T-cell (primary cell): ENCODE measurements around the gene ERN1. TPM values are rescaled to one million over a fixed set of nuclear protein-coding genes. Genes with fewer than 3 reads are reported as not detected.
"Not testable (repeated sequence)": the region's sequence is repeated elsewhere in the genome, so short reads cannot be mapped to it uniquely, and the experiment has no call there.

Source experiments
- ATAC-seq, 4 experiments: fragments of 200-7000 bp in 3 of 4; fragments of 150-1000 bp in 1 of 4; cut with Tn5 transposase; replicated peaks in 1 of 4; 1 replicate in 3 of 4; 2 replicates in 1 of 4; pipeline ENCODE4 v1.10.0; 2021; ENCODE audit warnings: moderate library complexity in 3 of 4, mild to moderate bottlenecking in 2 of 4, moderate number of reproducible peaks in 1 of 4
- CTCF ChIA-PET, 2 donors: fragments of 300-600 bp; sonication (Branson Sonifier 250); formaldehyde crosslinking; loops; one replicate each; lab custom pipeline; 2022; ENCODE audit warnings: antibody characterized with exemption in 2 of 2; lab: Charles Lee
- POLR2A ChIA-PET, 2 donors: fragments of 300-600 bp; sonication (Branson Sonifier 250); formaldehyde crosslinking; loops; one replicate each; lab custom pipeline; 2022; ENCODE audit warnings: antibody characterized with exemption in 2 of 2; lab: Charles Lee
- DNase-seq, 35 experiments: peaks; one replicate each; pipeline versions ENCODE4 v3.0.0 to v3.0.0-alpha.2; 2013 to 2023
- H3K27ac ChIP-seq: one replicate; pipeline ENCODE4 v1.5.1; 2013; ENCODE audit warnings: low read length
- H3K27me3 ChIP-seq, 2 experiments: replicated peaks in 1 of 2; 1 replicate in 1 of 2; 2 replicates in 1 of 2; pipeline versions ENCODE4 v1.6.1 to v1.7.0; 2013; ENCODE audit warnings: low read length in 1 of 2, mixed read lengths in 1 of 2; ENCODE audit not compliant: control insufficient read depth in 2 of 2, insufficient read depth in 2 of 2; ENCODE audit errors: extremely low read depth in 1 of 2
- H3K36me3 ChIP-seq, 2 donors: 1 replicate in 1 of 2; 2 replicates in 1 of 2; pipeline versions ENCODE4 v1.6.1 to v1.7.0; 2013; ENCODE audit warnings: low read length in 1 of 2; ENCODE audit not compliant: control insufficient read depth in 2 of 2, insufficient read depth in 1 of 2; ENCODE audit errors: extremely low read depth in 1 of 2
- H3K4me1 ChIP-seq, 2 experiments: 1 replicate in 1 of 2; 2 replicates in 1 of 2; pipeline versions ENCODE4 v1.6.1 to v1.7.0; 2013; ENCODE audit warnings: low read length in 2 of 2, mixed read lengths in 1 of 2; ENCODE audit not compliant: insufficient read depth in 2 of 2, control insufficient read depth in 1 of 2; ENCODE audit errors: extremely low read depth in 1 of 2
- H3K4me3 ChIP-seq, 2 donors: 1 replicate in 1 of 2; 2 replicates in 1 of 2; pipeline versions ENCODE4 v1.5.1 to v1.7.0; 2013; ENCODE audit warnings: mild to moderate bottlenecking in 2 of 2, low read length in 1 of 2, moderate library complexity in 1 of 2; ENCODE audit not compliant: control insufficient read depth in 1 of 2; ENCODE audit errors: extremely low read depth in 1 of 2
- H3K9me3 ChIP-seq: 2 replicates; pipeline ENCODE4 v1.7.0; 2013
- H3K27ac Mint-ChIP-seq, 2 donors: one replicate each; pipeline ENCODE4 v1.8.0; 2020 to 2021; ENCODE audit warnings: mild to moderate bottlenecking in 2 of 2, mixed read lengths in 2 of 2
- H3K27me3 Mint-ChIP-seq, 2 donors: one replicate each; pipeline ENCODE4 v1.8.0; 2021 to 2022; ENCODE audit warnings: mixed read lengths in 2 of 2
- H3K36me3 Mint-ChIP-seq: one replicate; pipeline ENCODE4 v1.8.0; 2021; ENCODE audit warnings: mixed read lengths
- H3K4me1 Mint-ChIP-seq, 3 donors: one replicate each; pipeline ENCODE4 v1.8.0; 2020 to 2022; ENCODE audit warnings: mixed read lengths in 3 of 3, mild to moderate bottlenecking in 1 of 3
- H3K4me3 Mint-ChIP-seq, 3 donors: one replicate each; pipeline ENCODE4 v1.8.0; 2020 to 2022; ENCODE audit warnings: mild to moderate bottlenecking in 3 of 3, mixed read lengths in 3 of 3, moderate library complexity in 3 of 3
- H3K9me3 Mint-ChIP-seq, 3 donors: one replicate each; pipeline ENCODE4 v1.8.0; 2020 to 2022; ENCODE audit warnings: mixed read lengths in 3 of 3
- WGBS: methylation state at CpG from one replicate; pipeline ENCODE4 v1.1.5; 2013; ENCODE audit warnings: missing lambda C conversion rate; ENCODE audit not compliant: insufficient coverage; 5-methylcytosine and 5-hydroxymethylcytosine counted together
- total RNA-seq, 35 experiments: library from RNA in 6 of 35; stranded (reverse) in 6 of 35; fragments of 120-200 nt in 1 of 35; gene quantifications; one replicate each; pipeline versions ENCODE4 v1.2.1 to v1.2.4 and lab custom pipeline; 2013 to 2026

The ERN1 gene
- total RNA-seq, 5 donors from 2014 or later (not counting 1 experiment from before 2014, with no cell fraction given), result 71.2 to 146 (median 112) TPM

GRCh38 chr17:64174686-64175456, 44.9 kb upstream of the ERN1 start:
- Mint-ChIP-seq H3K4me3 (no peak overlapping the region), H3K4me1 (no peaks in the 10 kb centered on the region), H3K27me3 (no peaks in the 10 kb centered on the region), H3K9me3 (no peaks in the 10 kb centered on the region), H3K27ac (no peak overlapping the region), H3K36me3 (peaks cover 52% of the 10 kb centered on the region)
- H3K27ac ChIP-seq, result no peak overlapping the region
- ChIA-PET CTCF (no interaction called here), POLR2A (no interaction called here)
- DNase-seq (peak in 1 of 35 experiments; percentile 6), ATAC-seq (no peak)
- H3K4me1 ChIP-seq, result no peaks in the 10 kb centered on the region
- H3K36me3 ChIP-seq, result peaks cover 12 to 26% of the 10 kb centered on the region in 2 donors
- no peaks in the 10 kb centered on the region for H3K9me3 ChIP-seq
- 88% methylated on average over 2 of the region's 7 CpGs for WGBS
- no peaks in the 10 kb centered on the region for H3K27me3 ChIP-seq
- H3K4me3 ChIP-seq, result no peak overlapping the region

- H3K9me3 ChIP-seq, result no peaks in the 10 kb centered on the region
- no peak overlapping the region for H3K4me3 ChIP-seq
- Mint-ChIP-seq H3K27me3 (no peaks in the 10 kb centered on the region), H3K4me3 (no peak overlapping the region), H3K9me3 (no peaks in the 10 kb centered on the region), H3K36me3 (peaks cover 46% of the 10 kb centered on the region), H3K27ac (no peak overlapping the region), H3K4me1 (no peaks in the 10 kb centered on the region)
- ChIA-PET CTCF (no interaction called here), POLR2A (no interaction called here)
- H3K36me3 ChIP-seq, result peaks cover 12 to 26% of the 10 kb centered on the region in 2 donors
- ATAC-seq (no peak), DNase-seq (no peak)
- H3K27ac ChIP-seq, result no peak overlapping the region
- H3K27me3 ChIP-seq, result no peaks in the 10 kb centered on the region
- WGBS, result no CpG with 5 or more reads among the region's 3 CpGs
- H3K4me1 ChIP-seq, result no peaks in the 10 kb centered on the region
Measured at GRCh38 chr17:64173646-64174045, 43.7 kb upstream of the ERN1 start.

- Histone ChIP-seq H3K9me3 (no peaks in the 10 kb centered on the region), H3K36me3 (peaks cover 12 to 26% of the 10 kb centered on the region in 2 donors), H3K27me3 (no peaks in the 10 kb centered on the region), H3K27ac (no peak overlapping the region), H3K4me3 (no peak overlapping the region), H3K4me1 (no peaks in the 10 kb centered on the region)
- no peaks in the 10 kb centered on the region for H3K9me3 Mint-ChIP-seq
- CTCF ChIA-PET, result no interaction called here
- H3K4me3 Mint-ChIP-seq, result no peak overlapping the region
- 67% methylated on average over 1 of the region's 3 CpGs for WGBS
- H3K36me3 Mint-ChIP-seq, result peaks cover 50% of the 10 kb centered on the region
- DNase-seq (no peak), ATAC-seq (no peak)
- H3K27ac Mint-ChIP-seq, result no peak overlapping the region
- no peaks in the 10 kb centered on the region for H3K4me1 Mint-ChIP-seq
- POLR2A ChIA-PET, result no interaction called here
- no peaks in the 10 kb centered on the region for H3K27me3 Mint-ChIP-seq
Measured at GRCh38 chr17:64172510-64172909, 42.6 kb upstream of the ERN1 start.

- WGBS, result 100% methylated on average over 4 of the region's 8 CpGs
- CTCF ChIA-PET, result no interaction called here
- Histone ChIP-seq H3K9me3 (no peaks in the 10 kb centered on the region), H3K4me1 (no peaks in the 10 kb centered on the region), H3K36me3 (peaks cover 10 to 26% of the 10 kb centered on the region in 2 donors), H3K27ac (no peak overlapping the region), H3K27me3 (no peaks in the 10 kb centered on the region), H3K4me3 (no peak overlapping the region)
- no peaks in the 10 kb centered on the region for H3K27me3 Mint-ChIP-seq
- ATAC-seq, result no peak
- no peak overlapping the region for H3K4me3 Mint-ChIP-seq
- no peaks in the 10 kb centered on the region for H3K4me1 Mint-ChIP-seq
- POLR2A ChIA-PET, result no interaction called here
- DNase-seq, result no peak
- peaks cover 47% of the 10 kb centered on the region for H3K36me3 Mint-ChIP-seq
- H3K27ac Mint-ChIP-seq, result no peak overlapping the region
- H3K9me3 Mint-ChIP-seq, result no peaks in the 10 kb centered on the region
Measured at GRCh38 chr17:64171041-64171440, 41.1 kb upstream of the ERN1 start.

- H3K36me3 ChIP-seq, result peaks cover 9 to 23% of the 10 kb centered on the region in 2 donors
- ChIA-PET POLR2A (interaction anchor here in 1 of 2 donors (0.6 kb wide), 1 partner anchor 39 kb away, joined by 3 read pairs; no protein-coding TSS in a partner anchor), CTCF (no interaction called here)
- H3K27me3 ChIP-seq, result no peaks in the 10 kb centered on the region
- ATAC-seq (no peak), DNase-seq (no peak)
- peaks cover 47% of the 10 kb centered on the region for H3K36me3 Mint-ChIP-seq
- no peak overlapping the region for H3K4me3 Mint-ChIP-seq
- no peak overlapping the region for H3K27ac Mint-ChIP-seq
- no peaks in the 10 kb centered on the region for H3K9me3 ChIP-seq
- no peaks in the 10 kb centered on the region for H3K27me3 Mint-ChIP-seq
- WGBS, result 100% methylated on average over 1 of the region's 4 CpGs
- H3K4me1 ChIP-seq, result no peaks in the 10 kb centered on the region
- H3K9me3 Mint-ChIP-seq, result no peaks in the 10 kb centered on the region
- H3K27ac ChIP-seq, result no peak overlapping the region
- H3K4me1 Mint-ChIP-seq, result no peaks in the 10 kb centered on the region
- no peak overlapping the region for H3K4me3 ChIP-seq
Measured at GRCh38 chr17:64170286-64170685, 40.3 kb upstream of the ERN1 start.

- H3K9me3 ChIP-seq, H3K27me3 Mint-ChIP-seq, H3K4me1 Mint-ChIP-seq, CTCF ChIA-PET, H3K27me3 ChIP-seq, DNase-seq, H3K9me3 Mint-ChIP-seq, H3K27ac Mint-ChIP-seq, H3K4me3 ChIP-seq, ATAC-seq, H3K4me3 Mint-ChIP-seq, H3K4me1 ChIP-seq, H3K27ac ChIP-seq: not testable (repeated sequence)
- POLR2A ChIA-PET, result interaction anchor here in 1 of 2 donors (0.7 kb wide), 1 partner anchor 37 kb away, joined by 3 read pairs; no protein-coding TSS in a partner anchor
- WGBS, result no CpG with 5 or more reads among the region's 3 CpGs
- H3K36me3 ChIP-seq, result peaks cover 9 to 14% of the 10 kb centered on the region in 2 donors
- peaks cover 35% of the 10 kb centered on the region for H3K36me3 Mint-ChIP-seq
Measured at GRCh38 chr17:64167666-64168065, 37.7 kb upstream of the ERN1 start.
